Kidney (tissue), 14 donors: ENCODE data around the gene POLD4. TPM values are rescaled to one million over a fixed set of nuclear protein-coding genes. Genes with fewer than 3 reads are reported as not detected.
A peak's percentile ranks its signal among the peaks of the same experiment; 100 is the strongest.

Experiments used
- DNase-seq, 5 donors: peaks; one replicate each; pipeline ENCODE4 v3.0.0-alpha.2; 2013 to 2020
- FAIRE-seq: peaks from 2 replicates; lab custom pipeline; 2012; peaks lifted over from hg19 to GRCh38; lab: Jason Lieb, UNC
- H3K27ac ChIP-seq, 2 donors: one replicate each; pipeline ENCODE4 v1.7.0; 2013; ENCODE audit warnings: low read depth in 2 of 2, low read length in 2 of 2, inconsistent platforms in 1 of 2
- H3K27me3 ChIP-seq: one replicate; pipeline ENCODE4 v1.7.1; 2013; ENCODE audit warnings: low read length, inconsistent platforms; ENCODE audit not compliant: control insufficient read depth, insufficient read depth
- H3K36me3 ChIP-seq, 3 donors: one replicate each; pipeline versions ENCODE4 v1.7.0 to v1.7.1; 2013; ENCODE audit warnings: low read length in 3 of 3, control low read depth in 1 of 3, inconsistent platforms in 1 of 3; ENCODE audit not compliant: insufficient read depth in 3 of 3, control insufficient read depth in 2 of 3
- H3K4me1 ChIP-seq, 3 donors: one replicate each; pipeline versions ENCODE4 v1.7.0 to v1.7.1; 2013; ENCODE audit warnings: low read length in 3 of 3, inconsistent platforms in 1 of 3, low read depth in 1 of 3; ENCODE audit not compliant: control insufficient read depth in 2 of 3, insufficient read depth in 2 of 3
- H3K4me3 ChIP-seq, 3 donors: one replicate each; pipeline versions ENCODE4 v1.7.0 to v1.8.1; 2013; ENCODE audit warnings: low read length in 3 of 3, control low read depth in 1 of 3, inconsistent platforms in 1 of 3
- H3K9ac ChIP-seq, 3 donors: one replicate each; pipeline versions ENCODE4 v1.7.0 to v1.7.1; 2013; ENCODE audit warnings: low read length in 3 of 3, control low read depth in 1 of 3, inconsistent platforms in 1 of 3
- H3K9me3 ChIP-seq, 3 donors: one replicate each; pipeline versions ENCODE4 v1.7.0 to v1.7.1; 2013; ENCODE audit warnings: low read length in 3 of 3, control low read depth in 1 of 3, inconsistent platforms in 1 of 3; ENCODE audit not compliant: control insufficient read depth in 2 of 3, insufficient read depth in 1 of 3
- CTCF ChIP-seq: IDR thresholded peaks from 3 replicates; pipeline ENCODE4 v1.5.1; 2012; ENCODE audit warnings: mild to moderate bottlenecking, moderate library complexity, borderline replicate concordance; ENCODE audit not compliant: insufficient read depth; ENCODE audit errors: extremely low read depth
- intact Hi-C: fragments of 100-400 bp; cut with DNase I; formaldehyde crosslinking; loops from one replicate; pipeline ENCODE4 v1.11.1; 2022
- polyA plus RNA-seq: library from polyadenylated mRNA; stranded (reverse); fragments of 350-450 nt; fragmentation: Illumina TruSeq; extraction: RNeasy Lipid Tissue Mini Kit (QIAGEN cat#74804); gene quantifications from one replicate; pipeline ENCODE4 v1.2.3, GENCODE V29; 2014; ENCODE audit warnings: low read depth, low replicate concordance; ENCODE audit not compliant: insufficient read depth
- total RNA-seq: library from RNA; stranded (reverse); fragmentation: NEBNext Ultra II Directional; extraction: Animal tissue kit (Norgen Biotek cat#: 25700); gene quantifications from one replicate; pipeline ENCODE4 v1.2.1, GENCODE V29; 2021
- donor health status: control.
- donor health status: control.
- donor health status: control.
- donor health status: control.
- donor health status: control.
- donor health status: DM: yes; HTN: yes; CAD: no.
- donor health status: Normal renal cell carcinoma (clear cell type).

Gene POLD4
- total and polyA plus RNA-seq, 2 donors from 2014 or later = 54.4 to 174 TPM

GRCh38 chr11:67391304-67392182 is 38.2 kb upstream of the POLD4 start, which contains the start of gene RAD9A:
Gene RAD9A, plus strand, starts transcription at chr11:67391986. Its CDS starts 59 bp downstream, at chr11:67392045.
- Histone ChIP-seq H3K27ac (peak within 1 kb of the TSS; percentile 71 to 78), H3K4me1 (peaks cover 0 to 10% (median 4%) of the 10 kb centered on the region in 3 donors), H3K9me3 (no peaks in the 10 kb centered on the region), H3K4me3 (peak within 1 kb of the TSS; percentile 70 to 80 (median 75)), H3K36me3 (no peaks in the 10 kb centered on the region), H3K27me3 (no peaks in the 10 kb centered on the region), H3K9ac (peak within 1 kb of the TSS; percentile 21 to 86 (median 51))
- DNase-seq (peak; percentile 95 to 99 (median 97)), FAIRE-seq (no peak)
- intact Hi-C loops = no loop called here
- no peak for TF ChIP-seq CTCF

GRCh38 chr11:67390947-67391303 is 37.6 kb upstream of the POLD4 start:
- H3K36me3 ChIP-seq = no peaks in the 10 kb centered on the region
- no peak for DNase-seq
- no peak for TF ChIP-seq CTCF
- no peaks in the 10 kb centered on the region for H3K9me3 ChIP-seq
- FAIRE-seq = no peak
- intact Hi-C loops = no loop called here
- peak overlapping the region; percentile 21 to 86 (median 51) for H3K9ac ChIP-seq
- H3K27me3 ChIP-seq = no peaks in the 10 kb centered on the region
- H3K27ac ChIP-seq = peak overlapping the region; percentile 64 to 78
- H3K4me1 ChIP-seq = peaks cover 0 to 10% (median 4%) of the 10 kb centered on the region in 3 donors
- peak overlapping the region; percentile 70 to 80 (median 75) for H3K4me3 ChIP-seq

- H3K4me3 ChIP-seq = no peak overlapping the region
- peaks cover 0 to 14% (median 4%) of the 10 kb centered on the region in 3 donors for H3K4me1 ChIP-seq
- TF ChIP-seq CTCF = peak; percentile 48
- H3K27me3 ChIP-seq = no peaks in the 10 kb centered on the region
- no peaks in the 10 kb centered on the region for H3K9me3 ChIP-seq
- H3K27ac ChIP-seq = no peak overlapping the region
- FAIRE-seq (no peak), DNase-seq (peak in 4 of 5 donors; percentile 77 to 83 (median 82))
- no peaks in the 10 kb centered on the region for H3K36me3 ChIP-seq
- intact Hi-C loops = no loop called here
- H3K9ac ChIP-seq = no peak overlapping the region
Measured at GRCh38 chr11:67389477-67389876, 36.1 kb upstream of the POLD4 start.
